ENCODE results near the gene VSIG10L.

DNA sequence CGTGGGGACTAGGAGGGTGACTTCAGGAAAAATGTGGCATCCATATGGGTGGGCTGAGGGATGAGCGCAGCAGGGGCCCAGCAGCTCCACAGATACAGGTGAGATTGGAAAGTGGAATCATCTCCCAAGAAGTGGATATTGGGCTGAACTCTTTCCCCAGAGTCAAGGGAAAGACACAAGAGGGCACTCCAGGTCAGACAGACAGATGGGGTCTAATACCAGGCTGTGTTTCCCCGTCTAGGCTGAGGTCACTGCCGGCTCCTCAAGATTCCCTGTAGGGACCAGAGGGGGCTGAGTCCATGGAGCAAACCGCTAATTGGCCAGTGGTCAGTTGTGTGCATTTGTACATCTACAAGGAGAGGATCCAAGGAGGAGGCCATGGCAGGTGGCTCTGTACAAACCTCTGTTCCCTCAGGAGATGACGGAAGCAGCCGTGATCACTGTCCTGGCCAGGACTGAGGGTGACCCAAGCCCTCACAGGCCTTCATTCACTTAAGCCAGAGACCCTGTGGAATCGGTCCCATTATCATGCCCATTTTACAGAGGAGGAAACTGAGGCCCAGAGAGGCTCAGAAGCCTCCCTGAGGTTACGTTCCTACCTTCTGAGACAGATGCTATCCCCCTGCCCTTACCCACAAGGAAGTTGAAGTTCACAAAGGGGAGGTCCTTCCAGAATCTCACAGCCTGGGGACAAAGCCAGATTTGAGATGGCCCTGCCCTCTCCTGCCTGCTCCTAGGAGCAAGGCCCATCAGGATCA, 45.4 kb downstream of the VSIG10L start:
- TF ChIP-seq POLR2A (IDR thresholded peaks at IDR 0.05) (no peak), CTCF (IDR thresholded peaks at IDR 0.05) (no peak)
